Testis (tissue), 2 donors: ENCODE measurements around the gene CYB5R2.

Source experiments
- CTCF ChIP-seq, 3 experiments: fragments of 450-650 bp in 2 of 3; fragments of 200-600 bp in 1 of 3; sonication (generic) in 1 of 3; IDR thresholded peaks; one replicate each; pipeline ENCODE4 v1.5.1; 2016 to 2019; ENCODE audit warnings: antibody characterized with exemption in 3 of 3, mild to moderate bottlenecking in 2 of 3, moderate library complexity in 1 of 3
- POLR2A ChIP-seq: fragments of 450-650 bp; IDR thresholded peaks from one replicate; pipeline ENCODE4 v1.6.1; 2017; ENCODE audit warnings: antibody characterized with exemption, mild to moderate bottlenecking, moderate library complexity

GRCh38 chr11:7671347-7672215 is 1.7 kb downstream of the CYB5R2 start:
- TF ChIP-seq POLR2A (no peak), CTCF (IDR thresholded peaks at IDR 0.05) (no peak)
